ENCODE data around the gene CCDC9B.

DNA sequence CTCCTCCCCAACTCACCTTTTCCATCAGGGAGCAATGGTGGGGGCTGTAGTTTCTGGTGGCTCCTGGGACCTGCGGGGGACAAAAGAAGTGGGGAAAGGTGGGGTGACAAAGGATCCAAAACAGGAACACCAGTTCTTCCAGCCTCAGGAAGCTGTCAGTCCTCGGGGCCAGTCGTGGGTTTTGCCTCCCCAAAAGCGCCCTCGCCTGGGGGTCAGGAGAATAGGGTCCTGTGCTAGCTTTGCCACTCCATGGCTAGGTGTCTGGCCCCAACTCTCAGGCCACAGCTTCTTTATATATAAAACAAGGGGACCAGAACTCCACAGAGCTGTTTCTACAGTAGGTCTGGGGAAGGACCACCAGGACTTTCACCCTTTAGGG is 4.0 kb downstream of the CCDC9B start:
- TF ChIP-seq CTCF (conservative IDR thresholded peaks at IDR 0.05; ENCODE audit: low read depth, low read length) (no peak), MAFK (IDR thresholded peaks at IDR 0.05; ENCODE audit: low read depth, low read length) (no peak), SMC3 (IDR thresholded peaks at IDR 0.05; ENCODE audit: low read depth, low read length) (no peak), MAZ (IDR thresholded peaks at IDR 0.05; ENCODE audit: borderline replicate concordance, low read depth, low read length) (no peak), POLR2A (IDR thresholded peaks at IDR 0.05; ENCODE audit: low read depth, low read length) (no peak)

All from IMR-90 (cell line).